MM.1S (cell line): Measurements from ENCODE around the gene COX17.
A peak's percentile ranks its signal among the peaks of the same experiment; 100 is the strongest.

Experiments used
- DNase-seq: peaks from one replicate; pipeline ENCODE4 v3.0.0-alpha.2; 2015
- H2AFZ ChIP-seq: fragments of 300-600 bp; sonication (generic); 2 replicates; pipeline ENCODE4 v1.6.0; 2016; ENCODE audit warnings: antibody characterized with exemption, low read length
- H3F3A ChIP-seq: fragments of 300-600 bp; sonication (generic); 2 replicates; pipeline ENCODE4 v1.6.1; 2016; ENCODE audit warnings: mild to moderate bottlenecking, antibody characterized with exemption, low read length, moderate library complexity, mixed read lengths; ENCODE audit not compliant: insufficient read depth
- H3K27ac ChIP-seq: fragments of 300-600 bp; sonication (generic); 2 replicates; pipeline ENCODE4 v1.5.1; 2016; ENCODE audit warnings: mild to moderate bottlenecking, low read length
- H3K27me3 ChIP-seq: fragments of 300-600 bp; sonication (generic); replicated peaks from 2 replicates; pipeline ENCODE4 v1.6.0; 2016; ENCODE audit warnings: low read length; ENCODE audit not compliant: insufficient read depth
- H3K36me3 ChIP-seq: fragments of 300-600 bp; sonication (generic); replicated peaks from 2 replicates; pipeline ENCODE4 v1.6.1; 2016; ENCODE audit warnings: mild to moderate bottlenecking, low read length, mixed read lengths; ENCODE audit not compliant: insufficient read depth
- H3K4me1 ChIP-seq: fragments of 300-600 bp; sonication (generic); 2 replicates; pipeline ENCODE4 v1.6.1; 2016; ENCODE audit warnings: low read length, mixed read lengths
- H3K4me2 ChIP-seq: fragments of 300-600 bp; sonication (generic); 2 replicates; pipeline ENCODE4 v1.6.0; 2016; ENCODE audit warnings: low read depth, low read length
- H3K4me3 ChIP-seq: fragments of 300-600 bp; sonication (generic); 2 replicates; pipeline ENCODE4 v1.5.1; 2016; ENCODE audit warnings: low read length, mixed read lengths
- H3K79me2 ChIP-seq: fragments of 300-600 bp; sonication (generic); 2 replicates; pipeline ENCODE4 v1.6.1; 2016; ENCODE audit warnings: mixed run types, low read length, mixed read lengths
- H3K9ac ChIP-seq: fragments of 300-600 bp; sonication (generic); 2 replicates; pipeline ENCODE4 v1.6.1; 2016; ENCODE audit warnings: low read length, mixed read lengths
- H3K9me2 ChIP-seq: fragments of 300-600 bp; sonication (generic); replicated peaks from 2 replicates; pipeline ENCODE4 v1.6.1; 2016; ENCODE audit warnings: mild to moderate bottlenecking, low read length, mixed read lengths; ENCODE audit not compliant: insufficient read depth
- H3K9me3 ChIP-seq: fragments of 300-600 bp; sonication (generic); replicated peaks from 2 replicates; pipeline ENCODE4 v1.6.1; 2016; ENCODE audit warnings: mild to moderate bottlenecking, low read length, mixed read lengths; ENCODE audit not compliant: insufficient read depth
- H4K20me1 ChIP-seq: fragments of 300-600 bp; sonication (generic); 2 replicates; pipeline ENCODE4 v1.6.1; 2016; ENCODE audit warnings: mild to moderate bottlenecking, low read length, moderate library complexity, mixed read lengths; ENCODE audit not compliant: insufficient read depth
- EZH2 ChIP-seq: fragments of 300-600 bp; sonication (generic); optimal IDR thresholded peaks from 2 replicates; pipeline ENCODE3; 2017; ENCODE audit warnings: low read depth, mild to moderate bottlenecking, antibody characterized with exemption, low read length, mixed read lengths
- EZH2phosphoT487 ChIP-seq: fragments of 300-600 bp; sonication (generic); IDR thresholded peaks from 2 replicates; pipeline ENCODE4 v1.6.1; 2018; ENCODE audit warnings: antibody characterized with exemption, low read length
- TF ChIP-seq, protein P1 (sequence below): fragments of 300-600 bp; sonication (generic); IDR thresholded peaks from 2 replicates; pipeline ENCODE4 v1.5.1; 2016; ENCODE audit warnings: antibody characterized with exemption, low read length, mixed read lengths

Gene COX17

GRCh38 chr3:119703820-119704531, 26.8 kb upstream of the COX17 start:
- Histone ChIP-seq H4K20me1 (no peaks in the 10 kb centered on the region), H3K4me2 (no peak overlapping the region), H3K27me3 (no peaks in the 10 kb centered on the region), H3F3A (no peaks in the 10 kb centered on the region), H3K9me2 (no peaks in the 10 kb centered on the region), H3K27ac (no peak overlapping the region), H2AFZ (no peak overlapping the region), H3K9me3 (no peaks in the 10 kb centered on the region), H3K36me3 (no peaks in the 10 kb centered on the region), H3K79me2 (no peaks in the 10 kb centered on the region), H3K9ac (no peak overlapping the region), H3K4me1 (peaks cover 8% of the 10 kb centered on the region), H3K4me3 (no peak overlapping the region)
- no peak for DNase-seq
- TF ChIP-seq, protein P1, sequence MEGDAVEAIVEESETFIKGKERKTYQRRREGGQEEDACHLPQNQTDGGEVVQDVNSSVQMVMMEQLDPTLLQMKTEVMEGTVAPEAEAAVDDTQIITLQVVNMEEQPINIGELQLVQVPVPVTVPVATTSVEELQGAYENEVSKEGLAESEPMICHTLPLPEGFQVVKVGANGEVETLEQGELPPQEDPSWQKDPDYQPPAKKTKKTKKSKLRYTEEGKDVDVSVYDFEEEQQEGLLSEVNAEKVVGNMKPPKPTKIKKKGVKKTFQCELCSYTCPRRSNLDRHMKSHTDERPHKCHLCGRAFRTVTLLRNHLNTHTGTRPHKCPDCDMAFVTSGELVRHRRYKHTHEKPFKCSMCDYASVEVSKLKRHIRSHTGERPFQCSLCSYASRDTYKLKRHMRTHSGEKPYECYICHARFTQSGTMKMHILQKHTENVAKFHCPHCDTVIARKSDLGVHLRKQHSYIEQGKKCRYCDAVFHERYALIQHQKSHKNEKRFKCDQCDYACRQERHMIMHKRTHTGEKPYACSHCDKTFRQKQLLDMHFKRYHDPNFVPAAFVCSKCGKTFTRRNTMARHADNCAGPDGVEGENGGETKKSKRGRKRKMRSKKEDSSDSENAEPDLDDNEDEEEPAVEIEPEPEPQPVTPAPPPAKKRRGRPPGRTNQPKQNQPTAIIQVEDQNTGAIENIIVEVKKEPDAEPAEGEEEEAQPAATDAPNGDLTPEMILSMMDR: no peak

DNA sequence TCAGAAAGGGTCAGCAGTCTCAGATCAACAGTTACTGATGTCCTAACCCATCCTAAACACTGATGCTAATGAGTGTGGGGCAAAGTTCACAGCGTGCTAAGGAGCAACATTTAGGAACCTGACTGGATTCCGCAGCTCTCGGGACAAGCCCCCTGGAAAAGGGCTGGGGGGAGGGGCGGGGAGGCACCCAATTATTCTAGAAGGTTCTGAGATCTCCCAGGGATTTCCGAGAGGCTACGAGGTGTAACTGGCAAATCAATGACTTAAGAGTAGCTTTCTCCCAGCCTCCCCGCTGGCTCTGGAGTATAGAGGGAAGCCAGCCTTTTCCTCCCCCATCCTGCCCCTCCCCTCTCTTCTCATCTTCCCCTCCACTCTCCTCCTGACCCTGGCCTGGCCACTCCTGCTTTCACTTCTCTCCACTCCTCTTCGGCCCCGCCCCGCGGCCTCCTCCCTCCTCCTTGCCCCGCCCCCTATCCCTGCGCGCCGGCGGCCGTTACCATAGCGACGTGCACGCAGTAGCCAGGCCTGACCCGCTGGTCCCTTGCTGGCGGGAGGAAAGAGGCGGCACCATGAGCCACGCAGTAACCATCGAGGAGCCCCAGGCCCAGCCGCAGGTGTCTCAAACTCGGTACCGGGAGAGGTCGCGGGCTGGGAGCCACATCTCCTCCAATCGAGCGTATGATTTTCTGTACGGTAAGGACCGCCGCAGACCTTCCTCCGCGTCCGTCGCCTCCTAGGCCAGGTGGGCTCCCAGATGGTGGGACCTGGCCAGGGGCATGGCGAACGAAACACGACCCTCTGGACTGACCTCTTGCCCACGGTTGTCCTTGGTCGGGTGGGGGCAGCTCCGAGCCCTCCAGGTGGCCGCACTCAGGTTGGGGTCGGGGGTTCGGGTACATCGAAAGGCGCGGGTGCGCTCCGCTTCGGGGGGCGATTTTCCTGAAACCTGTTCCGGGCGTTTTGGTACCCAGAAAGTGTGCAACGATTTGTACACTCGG, 25.6 kb upstream of the COX17 start, which contains the start of gene CFAP91:
Gene CFAP91 (plus strand): TSS at position 493 of the 998 bp plus-strand sequence. CDS start 77 bp downstream, at position 570.
- Histone ChIP-seq H2AFZ (no peak within 1 kb of the TSS), H3K9ac (no peak within 1 kb of the TSS), H3K36me3 (no peaks in the 10 kb centered on the region), H3K27me3 (no peaks in the 10 kb centered on the region), H3K4me1 (peaks cover 8% of the 10 kb centered on the region), H3K9me2 (no peaks in the 10 kb centered on the region), H3K27ac (no peak within 1 kb of the TSS), H3K79me2 (no peaks in the 10 kb centered on the region), H3F3A (no peaks in the 10 kb centered on the region), H3K4me3 (no peak within 1 kb of the TSS), H4K20me1 (no peaks in the 10 kb centered on the region), H3K9me3 (no peaks in the 10 kb centered on the region), H3K4me2 (no peak within 1 kb of the TSS)
- TF ChIP-seq, protein P1: no peak
- TF ChIP-seq EZH2phosphoT487 (no peak), EZH2 (no peak)
- peak; percentile 10 for DNase-seq

DNA sequence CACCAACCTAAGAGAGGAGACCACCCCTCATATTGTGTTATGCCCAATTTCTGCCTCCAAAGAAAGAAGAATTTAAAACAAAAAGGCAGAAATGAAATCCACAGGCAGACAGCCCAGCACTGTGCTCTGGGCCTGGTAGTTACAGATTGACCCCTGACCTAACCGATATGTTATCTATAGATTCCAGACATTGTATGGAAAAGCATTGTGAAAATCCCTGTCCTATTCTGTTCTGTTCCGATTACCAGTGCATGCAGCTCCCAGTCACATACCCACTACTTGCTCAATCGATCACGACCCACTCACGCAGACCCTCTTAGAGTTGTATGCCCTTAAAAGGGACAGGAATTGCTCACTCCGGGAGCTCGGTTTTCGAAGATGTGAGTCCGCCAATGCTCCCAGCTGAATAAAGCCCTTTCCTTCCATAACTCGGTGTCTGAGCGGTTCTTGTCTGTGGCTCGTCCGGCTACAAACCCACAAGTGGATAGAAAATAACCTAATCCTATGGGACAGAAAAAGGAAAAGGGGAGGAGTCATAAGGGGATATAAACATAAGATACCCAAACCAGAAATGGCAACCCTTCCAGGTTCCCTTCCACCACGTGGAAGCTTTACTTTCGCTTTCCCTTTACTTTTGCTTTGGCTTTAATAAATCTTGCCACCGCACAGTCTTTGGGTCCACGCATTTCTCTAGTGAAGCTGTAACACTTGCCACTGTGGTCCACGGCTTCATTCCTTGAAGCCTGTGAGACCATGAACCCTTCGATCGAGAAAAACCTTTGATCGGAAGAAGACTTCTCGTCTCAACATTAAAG, 23.9 kb upstream of the COX17 start:
- H4K20me1 ChIP-seq: no peaks in the 10 kb centered on the region
- no peak overlapping the region for H3K4me2 ChIP-seq
- H3F3A ChIP-seq: no peaks in the 10 kb centered on the region
- H3K9me2 ChIP-seq: no peaks in the 10 kb centered on the region
- H3K4me3 ChIP-seq: no peak overlapping the region
- DNase-seq: no peak
- no peaks in the 10 kb centered on the region for H3K36me3 ChIP-seq
- no peak overlapping the region for H2AFZ ChIP-seq
- H3K27me3 ChIP-seq: no peaks in the 10 kb centered on the region
- H3K27ac ChIP-seq: peak overlapping the region; percentile 67; the same call in 1 of the 2 replicates
- no peaks in the 10 kb centered on the region for H3K79me2 ChIP-seq
- TF ChIP-seq EZH2phosphoT487 (no peak), EZH2 (no peak)
- TF ChIP-seq, protein P1: no peak
- no peaks in the 10 kb centered on the region for H3K9me3 ChIP-seq
- peaks cover 8% of the 10 kb centered on the region for H3K4me1 ChIP-seq
- H3K9ac ChIP-seq: no peak overlapping the region
